GM21825 (cell line): Measurements from ENCODE around the gene HSD17B8.

Experiments used
- ATAC-seq: cut with Tn5 transposase; IDR thresholded peaks from one replicate; pipeline ENCODE4 v1.9.1; 2021; ENCODE audit warnings: mild to moderate bottlenecking, moderate library complexity; ENCODE audit not compliant: unreplicated experiment

The HSD17B8 gene

GRCh38 chr6:33191383-33192104 is 12.9 kb upstream of the HSD17B8 start:
- no peak for ATAC-seq

DNA sequence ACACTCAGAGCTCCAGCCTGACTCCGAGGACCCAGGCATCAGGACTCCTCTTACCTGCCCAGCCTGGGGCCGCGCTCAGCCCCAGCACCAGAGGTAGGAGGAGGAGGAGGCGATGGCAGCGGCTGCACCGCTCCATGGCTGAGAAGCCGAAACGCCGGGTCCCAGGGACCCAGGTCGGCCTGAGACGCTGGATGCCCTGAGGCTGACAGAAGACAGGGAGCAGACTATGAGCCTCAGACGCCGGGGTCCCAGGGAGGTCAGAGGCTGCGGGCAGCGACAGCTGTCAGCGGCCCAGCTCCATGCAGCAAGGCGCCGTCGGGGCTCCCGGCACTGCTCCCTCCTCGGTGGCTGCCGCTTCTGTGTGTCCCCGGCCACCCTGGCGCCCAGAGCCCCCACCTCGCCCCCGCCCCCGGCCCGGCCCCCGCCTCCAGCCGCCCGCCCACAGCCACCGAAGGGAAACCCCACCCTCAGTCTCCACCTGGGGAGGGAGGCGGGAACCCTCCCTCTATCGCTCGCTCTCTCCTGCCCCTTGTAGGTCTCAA is 12.3 kb upstream of the HSD17B8 start, which contains the start of gene COL11A2:
TSS of gene COL11A2 (minus strand) at position 363 of the 542 bp plus-strand sequence. CDS start at position 136, 227 bp downstream.
- ATAC-seq: no peak

GRCh38 chr6:33192671-33193602 is 11.5 kb upstream of the HSD17B8 start:
- no peak for ATAC-seq

- ATAC-seq: no peak
Measured at GRCh38 chr6:33193619-33194018, 10.8 kb upstream of the HSD17B8 start.

GRCh38 chr6:33194431-33194979 is 9.9 kb upstream of the HSD17B8 start:
- no peak for ATAC-seq

- ATAC-seq: no peak
Measured at GRCh38 chr6:33195304-33196165, 8.9 kb upstream of the HSD17B8 start.

- no peak for ATAC-seq
Measured at GRCh38 chr6:33197431-33198048, 6.9 kb upstream of the HSD17B8 start.

DNA sequence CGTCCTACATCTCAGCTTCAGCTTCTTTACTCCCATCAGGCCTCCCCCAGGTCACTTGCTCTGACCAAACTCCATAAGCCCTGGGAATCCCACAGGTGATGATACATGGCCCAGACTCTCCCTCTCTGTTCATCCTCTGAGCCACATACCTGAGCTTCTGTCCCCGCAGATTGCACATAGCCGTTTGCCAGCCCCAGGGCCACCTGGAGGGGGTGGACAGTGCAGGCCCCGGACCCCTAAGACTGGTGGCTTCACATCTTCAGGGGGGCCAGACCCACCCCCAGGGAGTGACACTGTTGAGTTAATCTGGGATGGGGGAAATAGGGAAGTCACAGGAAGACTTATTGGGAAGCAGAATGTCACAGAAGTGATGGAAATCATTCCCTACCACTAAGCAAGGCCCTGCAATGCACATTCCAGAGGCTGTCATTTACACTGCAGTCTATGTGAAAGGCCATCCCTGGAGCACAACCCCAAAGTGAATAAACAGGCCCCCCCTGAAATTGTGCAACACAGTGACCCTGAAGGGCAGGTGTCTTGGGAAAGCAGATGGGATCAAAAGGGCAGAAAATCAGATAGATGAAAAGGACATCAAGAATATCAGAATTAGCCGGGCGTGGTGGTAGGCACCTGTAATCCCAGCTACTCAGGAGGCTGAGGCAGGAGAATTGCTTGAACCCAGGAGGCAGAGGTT is 6.1 kb upstream of the HSD17B8 start:
- no peak for ATAC-seq

- ATAC-seq: no peak
Measured at GRCh38 chr6:33198853-33199436, 5.5 kb upstream of the HSD17B8 start.

GRCh38 chr6:33199687-33200218 is 4.7 kb upstream of the HSD17B8 start:
- ATAC-seq: peak; percentile 21

- peak; percentile 56 for ATAC-seq
Measured at GRCh38 chr6:33200219-33201146, 4.0 kb upstream of the HSD17B8 start, which contains the start of the genes RXRB and SLC39A7. RXRB (minus strand) TSS chr6:33200665; CDS start chr6:33200476, 189 bp downstream. SLC39A7 (plus strand) TSS chr6:33200867; CDS start chr6:33201246, 379 bp downstream.

DNA sequence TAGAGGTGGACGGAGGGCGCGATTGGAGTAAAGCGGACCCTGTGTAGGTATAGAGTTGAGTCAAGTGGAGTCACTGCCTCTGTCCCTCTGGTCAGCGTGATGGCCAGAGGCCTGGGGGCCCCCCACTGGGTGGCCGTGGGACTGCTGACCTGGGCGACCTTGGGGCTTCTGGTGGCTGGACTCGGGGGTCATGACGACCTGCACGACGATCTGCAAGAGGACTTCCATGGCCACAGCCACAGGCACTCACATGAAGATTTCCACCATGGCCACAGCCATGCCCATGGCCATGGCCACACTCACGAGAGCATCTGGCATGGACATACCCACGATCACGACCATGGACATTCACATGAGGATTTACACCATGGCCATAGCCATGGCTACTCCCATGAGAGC is 3.3 kb upstream of the HSD17B8 start:
- no peak for ATAC-seq

DNA sequence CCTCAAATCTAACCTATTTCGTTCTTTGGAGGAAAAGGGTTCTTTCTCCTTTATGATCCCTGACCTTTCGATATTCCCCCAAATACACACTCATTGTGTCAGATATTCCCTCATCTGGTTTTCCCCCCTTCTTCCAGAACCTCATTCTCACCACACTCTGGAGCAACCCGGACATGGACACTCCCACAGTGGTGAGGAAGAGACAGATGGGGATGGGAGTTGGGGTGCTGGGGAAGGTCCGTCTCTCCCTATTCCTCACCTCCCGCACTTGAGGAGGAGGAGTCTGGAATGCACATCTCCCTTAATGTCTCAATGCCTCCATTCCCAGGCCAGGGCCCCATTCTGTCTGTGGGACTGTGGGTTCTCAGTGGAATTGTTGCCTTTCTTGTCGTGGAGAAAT is 2.5 kb upstream of the HSD17B8 start:
- ATAC-seq: no peak

- ATAC-seq: no peak
Measured at GRCh38 chr6:33202799-33203198, 1.7 kb upstream of the HSD17B8 start.

DNA sequence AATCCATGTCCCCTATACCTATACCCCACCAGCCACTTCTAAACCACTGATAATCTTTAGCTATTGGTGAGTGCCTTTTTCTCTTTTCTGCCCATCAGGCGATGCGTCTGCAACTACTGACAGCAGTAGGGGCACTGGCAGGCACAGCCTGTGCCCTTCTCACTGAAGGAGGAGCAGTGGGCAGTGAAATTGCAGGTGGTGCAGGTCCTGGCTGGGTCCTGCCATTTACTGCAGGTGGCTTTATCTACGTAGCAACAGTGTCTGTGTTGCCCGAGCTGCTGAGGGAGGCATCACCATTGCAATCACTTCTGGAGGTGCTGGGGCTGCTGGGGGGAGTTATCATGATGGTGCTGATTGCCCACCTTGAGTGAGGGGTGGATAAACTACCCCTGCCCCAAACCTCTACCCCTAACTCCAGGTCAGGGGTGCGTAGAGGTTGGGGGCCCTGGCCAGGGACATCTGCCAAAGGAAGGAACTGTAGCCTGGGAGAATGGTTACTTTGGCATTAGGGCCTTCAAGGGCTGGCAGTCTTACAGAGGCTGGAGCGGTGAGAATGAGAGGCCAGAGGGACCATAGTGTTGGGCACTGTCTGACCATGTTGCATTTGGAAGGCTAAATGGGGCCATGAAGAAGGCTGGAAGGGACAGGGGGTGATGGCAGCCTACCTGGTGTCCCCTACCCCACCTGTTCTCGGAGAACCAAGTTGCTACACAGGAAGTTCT is 851 bp upstream of the HSD17B8 start:
- ATAC-seq: no peak

DNA sequence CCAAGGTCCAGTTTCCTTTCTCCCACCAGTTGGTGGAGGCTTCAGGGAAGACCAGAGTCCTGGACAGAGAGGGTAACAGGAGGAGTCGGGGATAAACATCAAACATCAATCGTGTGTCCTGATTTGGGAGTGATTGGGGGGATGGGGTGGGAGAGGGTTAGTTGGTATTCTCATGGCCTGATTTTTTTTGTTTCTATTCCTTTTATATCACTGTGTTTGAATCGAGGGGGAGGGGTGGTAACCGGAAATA is 365 bp upstream of the HSD17B8 start:
- ATAC-seq: no peak
